ENCODE measurements around the gene ADD2.
"Not testable (repeated sequence)": the region's sequence is repeated elsewhere in the genome, so short reads cannot be mapped to it uniquely, and the experiment has no call there.

The ADD2 gene

DNA sequence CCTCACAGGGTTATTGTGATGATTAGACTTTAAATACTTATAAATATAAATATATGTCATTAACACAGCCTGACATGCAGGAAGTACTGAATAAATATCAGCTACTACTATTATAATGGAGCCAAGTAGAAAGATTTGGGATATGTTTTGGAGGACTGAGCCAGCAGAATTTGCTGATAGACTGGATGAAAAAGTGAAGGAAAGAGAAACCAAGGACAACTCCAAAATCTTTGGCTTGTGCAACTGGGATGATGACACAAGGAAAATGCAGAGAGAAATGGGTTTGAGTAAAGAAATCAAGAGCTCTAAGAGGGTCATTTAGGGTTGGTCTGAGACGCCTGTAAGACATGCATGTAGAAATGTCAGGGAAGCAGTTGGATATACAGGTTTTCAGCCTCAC is 15.6 kb downstream of the ADD2 start:
- in situ Hi-C loops (cut with HindIII; ENCODE audit: low sequenced_read_pairs): no loop called here

DNA sequence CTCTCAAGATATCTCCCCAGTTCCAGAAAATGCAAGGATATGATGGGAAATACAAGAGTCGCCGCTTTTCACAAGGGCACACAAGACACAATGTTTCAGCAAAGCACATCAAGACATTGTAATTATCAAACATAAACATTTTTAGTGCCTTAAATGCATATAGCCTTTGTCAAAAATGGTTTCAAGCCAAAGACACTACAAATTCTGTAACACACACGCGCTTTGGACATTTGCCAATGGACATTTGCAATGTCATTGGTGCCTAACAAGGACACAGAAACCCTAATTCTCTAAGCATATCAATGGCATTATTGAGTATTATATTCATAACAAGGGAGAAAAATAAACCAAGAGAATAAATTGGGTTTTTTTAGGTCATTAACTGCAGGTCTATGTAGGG is 16.1 kb downstream of the ADD2 start:
- in situ Hi-C loops (cut with HindIII; ENCODE audit: low sequenced_read_pairs): no loop called here

DNA sequence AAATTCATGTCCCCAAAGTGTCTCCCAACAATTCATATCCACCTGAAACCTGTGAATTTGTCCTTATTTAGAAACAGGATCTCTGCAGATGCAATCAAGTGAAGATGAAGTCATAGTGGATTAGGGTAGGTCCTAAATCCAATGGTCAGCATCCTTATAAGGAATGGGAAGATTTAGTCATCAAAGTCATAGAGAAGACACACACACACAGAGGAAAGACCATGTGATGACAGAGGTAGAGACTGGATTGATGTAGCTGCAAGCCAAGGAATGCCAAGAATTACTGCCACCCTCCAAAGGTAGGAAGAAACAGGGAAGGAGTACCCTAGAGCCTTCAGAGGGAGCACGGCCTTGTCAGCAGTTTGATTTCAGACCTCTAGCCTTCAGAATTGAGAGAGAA is 17.7 kb downstream of the ADD2 start:
- in situ Hi-C loops (cut with HindIII; ENCODE audit: low sequenced_read_pairs): no loop called here

DNA sequence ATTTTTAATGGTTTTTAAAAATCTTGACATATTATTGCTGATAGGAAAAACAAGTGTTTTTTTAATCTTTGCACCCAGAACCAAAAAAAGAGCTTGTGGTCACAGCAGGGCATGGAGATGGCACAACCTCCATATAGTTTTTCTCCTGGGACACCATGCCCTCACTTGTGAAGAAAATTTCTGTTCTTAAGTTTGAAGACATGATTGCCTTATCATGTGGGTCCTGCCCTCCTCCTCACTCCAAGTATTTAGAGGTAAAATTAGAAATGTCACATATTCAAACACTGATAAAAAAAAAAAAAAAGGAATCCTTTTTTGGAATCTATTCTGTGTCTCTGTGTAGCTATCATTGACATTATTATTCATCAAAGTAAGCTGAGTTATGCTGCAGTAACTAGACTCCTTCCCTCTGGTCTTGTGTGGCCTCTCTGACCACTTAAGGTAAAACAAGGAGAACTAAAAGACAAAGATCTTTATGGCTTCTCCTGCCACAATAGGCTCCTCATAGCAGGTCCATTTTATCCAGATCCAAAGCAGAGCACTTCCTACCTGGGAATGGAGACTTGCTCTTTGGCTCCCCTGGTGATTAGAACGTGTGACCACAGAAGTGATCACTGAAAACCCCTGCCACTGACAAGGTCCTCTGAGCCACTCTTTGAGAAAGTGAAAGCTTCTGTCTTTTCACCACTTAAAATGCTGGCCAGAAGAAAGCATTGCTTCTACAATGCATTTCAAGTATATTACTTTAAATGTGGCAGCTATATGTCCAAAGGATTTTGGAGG is 19.8 kb downstream of the ADD2 start:
- in situ Hi-C loops (cut with HindIII; ENCODE audit: low sequenced_read_pairs): no loop called here

DNA sequence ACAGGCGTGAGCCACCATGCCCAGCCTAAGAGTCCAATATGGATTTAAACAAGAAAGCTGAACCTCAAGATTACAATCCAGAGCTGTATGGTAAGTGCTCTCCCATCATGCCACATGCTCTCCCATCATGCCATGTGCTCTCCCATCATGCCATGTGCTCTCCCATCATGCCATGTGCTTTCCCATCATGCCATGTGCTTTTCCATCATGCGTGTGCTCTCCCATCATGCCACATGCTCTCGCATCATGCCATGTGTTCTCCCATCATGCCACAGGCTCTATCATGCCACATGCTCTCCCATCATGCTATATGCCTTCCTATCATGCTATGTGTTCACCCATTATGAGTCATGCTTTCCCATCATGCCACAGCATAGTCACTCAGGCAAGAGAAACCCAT is 20.7 kb downstream of the ADD2 start:
- in situ Hi-C loops (cut with HindIII; ENCODE audit: low sequenced_read_pairs): no loop called here

DNA sequence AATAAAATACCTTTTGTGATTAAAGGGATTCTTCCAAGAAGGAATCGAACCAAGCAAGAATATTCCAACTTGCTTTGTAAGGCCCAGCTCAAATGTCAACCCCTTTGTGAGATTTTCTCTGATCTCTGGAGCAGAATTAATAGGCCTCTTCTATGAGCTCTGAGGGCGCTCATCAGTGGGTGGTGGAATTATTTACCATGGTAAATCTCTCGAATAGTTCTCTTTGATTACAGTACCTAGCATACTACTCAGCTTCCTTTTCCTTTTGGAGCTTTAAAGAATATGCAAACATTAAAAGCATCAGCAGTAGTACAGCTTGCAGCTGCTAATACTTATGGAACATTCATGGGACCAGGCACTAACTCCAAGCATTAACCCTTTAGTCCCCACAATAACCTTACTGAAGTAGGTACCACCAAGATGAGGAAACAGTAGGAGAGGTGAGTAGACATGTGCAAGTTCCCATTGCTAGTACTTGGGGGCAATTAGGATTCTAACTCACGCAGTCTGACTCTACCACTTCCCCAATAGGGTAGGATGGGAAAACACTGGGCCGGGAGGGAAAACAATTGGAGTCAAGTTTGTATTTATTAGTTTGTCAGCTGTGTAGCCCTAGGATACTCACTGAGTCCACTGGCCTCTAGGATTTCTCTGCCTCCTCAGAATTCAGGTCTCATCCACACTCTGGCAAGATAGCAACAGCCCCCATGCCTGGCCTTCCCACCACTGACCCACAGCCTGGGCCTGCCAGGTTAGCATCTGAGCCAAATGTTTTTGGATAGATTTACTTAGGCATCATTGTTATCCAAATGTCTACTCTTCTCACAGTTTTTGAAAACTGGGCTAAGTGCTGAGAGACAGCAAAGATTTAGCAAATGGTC is 21.7 kb downstream of the ADD2 start:
- in situ Hi-C loops (cut with HindIII; ENCODE audit: low sequenced_read_pairs): no loop called here

DNA sequence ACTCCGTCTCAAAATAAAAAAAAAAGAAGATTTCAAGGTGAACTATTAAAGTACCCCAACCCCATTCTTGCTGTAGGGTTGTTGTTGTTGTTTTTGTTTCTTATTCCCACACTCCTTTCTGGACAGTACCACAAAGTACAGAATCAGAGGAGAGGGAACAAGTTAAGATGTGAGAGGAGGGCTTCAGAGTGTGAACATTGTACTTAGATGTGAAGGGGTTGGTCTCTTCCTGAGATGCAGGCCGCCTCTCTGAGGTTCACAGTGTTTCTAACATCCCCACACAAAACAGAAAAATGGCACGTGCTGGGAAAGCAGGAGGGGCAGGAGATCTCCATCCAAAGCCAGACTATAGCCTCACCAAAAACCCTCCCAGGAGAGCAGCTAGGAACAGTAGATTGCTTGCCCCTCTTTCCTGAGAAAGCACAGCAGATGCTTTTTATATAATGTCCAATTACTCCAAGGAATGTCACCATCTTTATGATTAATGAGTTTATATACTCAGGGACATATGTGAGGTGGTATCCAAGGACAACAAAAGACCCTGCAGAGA is 22.6 kb downstream of the ADD2 start:
- in situ Hi-C loops (cut with HindIII; ENCODE audit: low sequenced_read_pairs): no loop called here

DNA sequence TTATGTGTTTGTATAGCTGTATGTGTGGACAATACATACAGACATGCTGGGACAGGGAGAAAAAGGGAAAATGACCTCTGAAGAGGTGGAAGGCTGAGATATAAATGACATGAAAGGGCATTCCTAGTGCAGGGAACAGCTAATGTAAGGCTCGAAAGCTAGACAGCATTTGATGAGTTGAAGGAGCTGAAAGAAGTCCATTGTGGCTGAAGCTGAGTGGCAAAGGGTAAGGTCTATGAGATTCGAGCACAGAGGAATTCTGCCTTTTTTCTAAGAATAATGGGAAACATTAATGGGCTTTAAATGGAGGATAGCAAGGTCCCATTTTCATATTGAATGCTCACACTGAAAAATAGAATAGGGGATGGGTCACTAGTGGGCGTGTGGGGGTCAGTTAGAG is 23.6 kb downstream of the ADD2 start:
- in situ Hi-C loops (cut with HindIII; ENCODE audit: low sequenced_read_pairs): no loop called here

DNA sequence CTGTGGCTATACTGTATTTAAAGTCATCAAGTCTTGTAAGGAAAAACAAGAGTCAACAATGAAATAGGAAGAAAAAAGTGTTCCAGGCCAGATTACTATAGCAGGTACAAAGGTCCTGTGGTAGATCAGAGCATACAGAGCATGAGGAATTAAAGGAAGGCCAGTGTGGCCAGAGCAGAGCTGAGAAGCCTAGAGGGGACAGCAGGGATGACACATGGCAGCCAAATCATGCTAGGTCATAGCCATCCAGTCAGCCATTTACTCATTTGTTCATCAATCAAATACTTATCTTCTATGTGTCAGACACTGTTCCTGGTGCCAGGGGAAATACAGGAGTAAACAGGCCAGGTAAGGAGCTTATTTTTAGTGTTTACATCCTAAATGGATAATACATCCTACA is 24.3 kb downstream of the ADD2 start:
- in situ Hi-C loops (cut with HindIII; ENCODE audit: low sequenced_read_pairs): no loop called here

DNA sequence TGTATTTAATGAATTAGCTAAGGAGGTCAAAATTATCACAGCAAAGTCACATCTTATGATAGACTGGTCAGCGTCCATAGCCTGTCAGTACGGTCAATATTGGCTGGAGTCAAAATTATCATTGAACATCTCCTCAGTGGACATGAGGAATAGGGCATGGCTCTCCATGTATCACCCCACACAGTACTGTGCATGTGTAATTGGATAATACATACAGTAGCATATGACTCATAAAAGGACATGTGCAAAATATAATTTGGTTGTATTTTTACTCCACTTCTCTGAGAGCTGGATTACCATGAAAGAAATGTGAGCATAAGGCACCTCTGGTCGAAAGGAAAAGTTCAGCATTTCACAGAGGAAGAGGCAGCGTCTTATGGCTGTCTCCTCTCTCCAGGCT is 24.9 kb downstream of the ADD2 start:
- in situ Hi-C loops (cut with HindIII; ENCODE audit: low sequenced_read_pairs): no loop called here

DNA sequence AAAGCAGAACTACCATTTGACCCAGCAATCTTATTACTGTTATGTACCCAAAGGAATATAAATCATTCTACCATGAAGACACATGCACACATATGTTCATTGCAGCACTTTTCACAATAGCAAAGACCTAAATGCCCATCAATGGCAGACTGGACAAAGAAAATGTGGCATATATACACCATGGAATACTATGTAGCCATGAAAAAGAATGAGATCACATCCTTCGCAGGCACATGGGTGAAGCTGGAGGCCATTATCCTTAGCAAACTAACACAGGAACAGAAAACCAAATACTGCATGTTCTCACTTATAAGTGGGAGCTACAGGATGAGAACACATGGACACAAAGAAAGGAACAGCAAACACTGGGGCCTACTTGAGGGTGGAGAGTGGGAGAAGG is 28.5 kb downstream of the ADD2 start:
- in situ Hi-C loops (cut with HindIII; ENCODE audit: low sequenced_read_pairs): not testable (repeated sequence)

DNA sequence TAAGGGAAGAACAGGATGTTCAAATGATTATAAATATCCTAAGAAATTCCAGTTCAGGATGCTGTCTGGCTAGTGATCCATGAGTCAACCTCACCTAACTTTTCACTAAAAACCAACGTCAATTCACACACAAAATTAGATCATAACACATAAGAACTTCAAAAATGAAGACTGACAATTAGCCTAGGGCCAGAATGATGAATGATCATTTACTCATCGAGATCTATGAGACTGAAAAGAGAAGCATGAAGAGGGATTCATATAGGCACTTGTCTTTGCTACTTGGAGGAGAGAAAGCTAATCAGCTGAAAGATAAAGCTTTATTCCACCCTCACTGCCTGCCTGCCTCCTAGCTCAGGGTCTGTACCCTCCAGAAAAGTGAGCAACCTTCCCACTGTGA is 29.8 kb downstream of the ADD2 start:
- in situ Hi-C loops (cut with HindIII; ENCODE audit: low sequenced_read_pairs): no loop called here

DNA sequence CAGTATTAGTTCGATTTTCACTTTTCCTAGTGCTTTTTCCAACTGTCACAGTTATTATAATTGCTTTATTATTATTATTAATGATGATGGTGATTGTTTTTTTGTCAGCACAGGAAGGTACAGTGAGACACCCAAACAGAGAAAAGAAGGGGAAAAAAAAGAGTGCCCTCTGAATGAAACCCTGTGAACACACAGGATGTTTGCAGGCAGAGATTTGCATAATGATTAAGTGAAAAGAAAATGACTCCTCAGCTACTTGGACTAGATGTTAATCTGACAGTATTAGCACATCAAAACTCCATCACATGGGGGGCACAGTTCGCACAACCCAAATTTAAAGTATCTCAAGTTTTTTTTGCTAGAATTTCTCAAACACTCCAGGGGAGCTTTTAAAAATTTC is 32.9 kb downstream of the ADD2 start:
- in situ Hi-C loops (cut with HindIII; ENCODE audit: low sequenced_read_pairs): no loop called here

DNA sequence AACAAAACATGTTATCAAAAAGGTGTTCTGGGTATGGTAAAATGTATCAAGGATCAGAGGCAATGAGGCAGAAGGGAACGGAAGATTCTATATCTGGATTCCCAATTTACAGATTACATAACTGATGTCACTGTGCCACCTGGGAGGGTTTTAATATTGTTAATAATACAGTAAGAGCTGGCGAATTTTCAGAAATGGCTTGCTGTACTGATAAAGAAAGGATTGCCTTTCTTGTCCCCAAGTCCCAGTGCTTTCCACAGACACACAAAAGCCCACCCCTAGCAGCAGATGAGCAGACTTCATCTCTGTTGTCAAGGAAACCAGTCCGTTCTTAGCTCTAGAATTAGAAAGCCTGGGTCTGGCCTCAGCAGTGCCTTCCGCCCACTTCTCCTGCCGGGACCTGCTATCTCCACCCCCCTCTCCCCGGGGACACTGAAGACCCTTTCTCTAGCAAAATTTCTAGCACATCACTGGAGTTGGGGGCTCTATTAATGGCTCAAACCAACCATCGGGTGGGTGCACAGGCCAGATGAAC is 34.3 kb downstream of the ADD2 start:
- in situ Hi-C loops (cut with HindIII; ENCODE audit: low sequenced_read_pairs): no loop called here

DNA sequence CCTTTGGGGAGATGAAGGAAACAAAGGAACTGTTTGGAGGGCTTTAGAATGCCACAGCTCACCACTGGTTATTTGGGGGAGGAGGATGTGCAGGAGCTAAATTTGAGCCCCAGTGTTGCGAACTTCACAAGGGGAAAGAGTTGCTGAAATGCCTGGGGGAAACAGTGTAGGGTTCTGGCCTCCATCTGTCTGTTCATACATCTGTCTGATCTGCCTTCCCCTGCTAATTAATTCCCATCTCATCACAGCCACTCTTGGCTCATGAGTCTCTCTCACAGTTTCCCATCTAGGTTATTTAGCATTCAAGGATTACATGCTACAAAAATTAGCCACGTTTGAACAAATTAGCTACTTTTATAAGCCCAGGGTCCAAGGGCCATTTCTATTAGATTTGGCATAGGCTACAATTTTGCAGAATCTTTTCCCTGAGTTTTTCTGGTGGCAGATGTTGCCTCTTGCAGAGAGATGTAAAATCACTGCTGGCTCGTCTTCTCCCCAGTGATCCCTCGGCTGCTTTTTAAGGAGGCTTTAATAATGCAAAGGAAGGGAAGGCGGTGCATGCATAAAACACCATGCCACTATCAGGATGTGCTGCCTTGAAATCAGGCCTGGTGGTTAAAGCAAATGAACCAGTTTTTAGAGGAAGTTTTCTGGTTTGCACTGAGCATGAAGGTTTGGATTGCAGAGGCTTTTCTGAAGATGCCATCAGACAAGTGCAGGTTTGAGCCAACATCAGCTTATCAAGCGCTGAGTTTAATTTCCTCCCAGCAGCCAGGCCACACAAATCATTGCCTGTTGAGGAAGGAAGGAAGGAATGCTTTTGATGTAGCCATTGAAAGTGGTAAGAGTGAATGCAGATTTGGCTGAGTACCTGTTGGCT is 35.0 kb downstream of the ADD2 start:
- in situ Hi-C loops (cut with HindIII; ENCODE audit: low sequenced_read_pairs): no loop called here

DNA sequence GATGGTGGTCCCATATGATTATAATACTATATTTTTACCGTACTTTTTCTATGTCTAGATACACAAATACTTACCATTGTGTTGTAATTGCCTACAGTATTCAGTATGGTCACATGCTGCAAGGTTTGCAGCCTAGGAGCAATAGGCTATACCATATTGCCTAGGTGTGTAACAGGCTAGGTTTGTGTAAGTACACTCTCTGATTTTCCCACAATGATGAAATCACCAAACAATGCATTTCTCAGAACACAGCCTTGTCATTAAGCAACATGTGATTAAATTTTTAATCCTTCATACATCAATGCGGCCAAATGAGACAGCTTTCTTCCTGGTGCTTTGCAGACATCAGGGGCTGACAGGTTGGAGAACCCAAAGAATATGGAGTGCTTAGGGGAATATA is 37.3 kb downstream of the ADD2 start:
- in situ Hi-C loops (cut with HindIII; ENCODE audit: low sequenced_read_pairs): no loop called here

DNA sequence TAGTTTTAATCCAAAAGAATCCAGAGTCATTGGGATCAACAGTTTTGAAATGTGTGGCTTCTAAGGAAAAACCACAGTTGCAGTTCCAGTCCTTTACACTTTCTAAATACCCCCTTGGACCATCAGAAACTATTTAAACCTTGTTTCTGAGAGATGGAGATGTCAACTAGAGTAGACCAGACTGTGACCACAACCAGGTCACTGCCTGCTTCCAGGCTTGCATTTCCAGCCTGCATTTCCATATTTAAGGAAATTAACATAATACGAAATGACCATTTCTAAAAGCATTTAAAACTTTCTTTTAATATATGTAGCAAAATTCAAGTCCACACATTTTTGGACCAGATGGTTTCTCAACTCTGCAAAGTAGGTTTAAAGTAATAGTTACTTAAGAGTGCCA is 38.4 kb downstream of the ADD2 start:
- in situ Hi-C loops (cut with HindIII; ENCODE audit: low sequenced_read_pairs): no loop called here

DNA sequence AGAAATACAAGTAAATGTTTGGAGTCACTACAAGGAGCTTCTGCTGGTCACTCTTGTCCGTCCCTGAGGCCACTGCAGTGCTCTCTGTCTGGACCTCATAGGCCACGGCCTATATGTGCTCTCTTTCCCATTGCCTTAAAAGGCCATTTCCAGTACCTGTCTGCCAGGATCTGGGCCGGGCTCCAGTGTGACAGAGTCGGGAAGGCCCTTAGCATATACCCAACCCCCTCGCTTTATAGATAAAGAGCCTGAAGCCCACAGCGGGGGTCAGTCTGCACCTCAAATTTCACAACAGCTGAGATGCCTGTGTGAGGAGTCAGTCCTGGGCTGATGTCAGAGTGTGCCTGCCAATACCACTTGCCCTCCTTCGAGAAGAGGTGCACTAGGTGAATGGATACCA is 39.9 kb downstream of the ADD2 start:
- in situ Hi-C loops (cut with HindIII; ENCODE audit: low sequenced_read_pairs): no loop called here

DNA sequence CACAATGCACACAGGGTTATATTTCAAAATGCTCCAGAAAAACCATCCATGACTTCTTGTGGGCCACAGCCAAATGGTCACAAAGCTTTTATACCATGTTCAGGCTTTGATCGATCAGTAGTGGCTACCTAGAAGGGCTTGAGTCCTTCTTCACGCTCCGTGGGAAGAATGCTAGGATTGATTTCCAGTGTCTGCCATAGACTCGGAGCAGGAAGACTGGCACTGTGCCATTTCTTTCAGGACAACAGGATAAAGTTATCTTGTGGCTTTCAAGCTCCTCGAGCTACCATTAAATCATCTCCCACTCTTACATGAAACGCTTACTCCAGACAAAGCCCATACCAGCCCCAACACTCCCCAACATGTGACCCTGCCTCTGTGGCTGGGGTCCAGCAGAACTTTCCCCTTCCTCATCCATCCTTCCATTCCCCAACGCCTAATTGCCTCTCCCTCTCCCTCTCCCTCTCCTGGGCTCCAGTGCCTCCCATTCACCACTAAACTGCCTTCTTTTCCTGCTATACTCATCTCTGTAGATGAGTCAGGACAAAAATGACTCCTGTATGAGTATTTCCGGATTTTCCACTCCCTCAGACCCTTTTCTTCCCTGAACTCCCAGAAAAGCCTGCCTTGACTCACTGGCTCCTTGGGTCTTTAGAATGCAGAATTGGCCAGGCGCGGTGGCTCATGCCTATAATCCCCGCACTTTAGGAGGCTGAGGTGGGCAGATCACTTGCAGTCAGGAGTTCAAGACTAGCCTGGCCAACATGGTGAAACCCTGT is 40.9 kb downstream of the ADD2 start:
- in situ Hi-C loops (cut with HindIII; ENCODE audit: low sequenced_read_pairs): no loop called here

DNA sequence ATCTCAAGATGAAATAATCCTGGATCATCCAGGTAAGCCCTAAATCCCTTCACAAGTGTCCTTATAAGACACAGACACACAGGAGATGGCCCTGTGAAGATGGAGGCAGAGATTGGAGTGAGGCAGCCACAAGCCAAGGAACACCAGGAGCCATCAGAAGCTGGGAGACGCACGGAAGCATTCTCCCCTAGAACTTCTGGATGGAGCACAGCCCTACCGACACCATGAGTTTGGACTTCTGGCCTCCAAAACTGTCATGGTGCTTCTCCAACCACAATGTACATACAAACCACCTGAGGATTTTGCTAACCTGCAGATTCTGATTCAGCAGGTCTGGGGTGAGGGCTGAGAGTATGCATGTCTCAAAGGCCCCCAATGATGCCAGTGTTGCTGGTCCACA is 42.5 kb downstream of the ADD2 start:
- in situ Hi-C loops (cut with HindIII; ENCODE audit: low sequenced_read_pairs): no loop called here

Measured in DLD1 (cell line).